ENCODE measurements around the gene FAM43B.

The FAM43B gene

DNA sequence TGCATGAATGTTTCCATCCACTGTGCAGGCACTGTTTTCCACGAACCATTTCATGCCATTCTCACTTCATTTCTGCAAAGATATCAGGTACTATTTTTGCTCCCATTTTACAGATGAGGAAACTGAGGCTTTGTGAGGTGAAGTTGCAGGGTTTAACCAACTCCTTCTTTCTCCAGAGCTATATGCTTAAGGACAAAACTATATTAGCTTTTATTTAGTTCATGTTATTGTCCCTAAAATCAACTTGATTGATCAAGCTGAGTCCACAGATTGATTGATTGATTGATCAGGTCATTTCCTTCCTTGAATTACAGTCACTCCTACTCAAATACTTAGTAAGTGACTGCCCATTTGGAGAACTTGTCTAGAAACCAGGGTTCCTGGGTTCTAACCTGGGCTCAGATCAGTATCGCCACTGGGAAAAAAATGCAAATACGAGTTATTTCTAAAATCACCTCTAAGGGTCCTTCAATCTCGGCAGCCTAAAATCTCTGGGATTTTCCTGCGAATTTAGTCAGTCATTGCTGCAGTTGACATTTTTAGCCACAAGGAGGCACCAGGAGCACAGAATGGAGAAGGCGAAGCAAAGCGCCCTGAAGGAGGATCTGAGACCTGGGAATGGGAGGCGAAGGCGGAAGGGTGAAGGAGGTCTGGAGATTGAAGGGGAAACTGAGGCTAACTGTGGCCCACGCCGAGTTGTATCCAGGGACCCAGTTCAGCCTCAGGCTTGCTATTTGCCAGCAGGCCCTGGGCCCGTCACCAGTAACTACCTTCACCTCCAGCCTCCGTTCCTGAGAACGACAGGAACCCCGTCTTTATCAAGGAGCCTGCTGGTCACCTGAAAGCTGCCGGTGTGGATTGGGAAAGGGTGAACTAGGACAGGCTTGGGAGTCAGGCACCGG is 30.2 kb upstream of the FAM43B start:
- no peak overlapping the region for H3K4me3 ChIP-seq (ENCODE audit: low read depth, low read length)
- in situ Hi-C loops (cut with HindIII; ENCODE audit: low sequenced_read_pairs): no loop called here
- TF ChIP-seq, protein P1, sequence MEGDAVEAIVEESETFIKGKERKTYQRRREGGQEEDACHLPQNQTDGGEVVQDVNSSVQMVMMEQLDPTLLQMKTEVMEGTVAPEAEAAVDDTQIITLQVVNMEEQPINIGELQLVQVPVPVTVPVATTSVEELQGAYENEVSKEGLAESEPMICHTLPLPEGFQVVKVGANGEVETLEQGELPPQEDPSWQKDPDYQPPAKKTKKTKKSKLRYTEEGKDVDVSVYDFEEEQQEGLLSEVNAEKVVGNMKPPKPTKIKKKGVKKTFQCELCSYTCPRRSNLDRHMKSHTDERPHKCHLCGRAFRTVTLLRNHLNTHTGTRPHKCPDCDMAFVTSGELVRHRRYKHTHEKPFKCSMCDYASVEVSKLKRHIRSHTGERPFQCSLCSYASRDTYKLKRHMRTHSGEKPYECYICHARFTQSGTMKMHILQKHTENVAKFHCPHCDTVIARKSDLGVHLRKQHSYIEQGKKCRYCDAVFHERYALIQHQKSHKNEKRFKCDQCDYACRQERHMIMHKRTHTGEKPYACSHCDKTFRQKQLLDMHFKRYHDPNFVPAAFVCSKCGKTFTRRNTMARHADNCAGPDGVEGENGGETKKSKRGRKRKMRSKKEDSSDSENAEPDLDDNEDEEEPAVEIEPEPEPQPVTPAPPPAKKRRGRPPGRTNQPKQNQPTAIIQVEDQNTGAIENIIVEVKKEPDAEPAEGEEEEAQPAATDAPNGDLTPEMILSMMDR (IDR thresholded peaks at IDR 0.05; ENCODE audit: low read depth, low read length, missing control alignments): peak; percentile 95
- peak; percentile 76 for DNase-seq (ENCODE audit: low read depth)

DNA sequence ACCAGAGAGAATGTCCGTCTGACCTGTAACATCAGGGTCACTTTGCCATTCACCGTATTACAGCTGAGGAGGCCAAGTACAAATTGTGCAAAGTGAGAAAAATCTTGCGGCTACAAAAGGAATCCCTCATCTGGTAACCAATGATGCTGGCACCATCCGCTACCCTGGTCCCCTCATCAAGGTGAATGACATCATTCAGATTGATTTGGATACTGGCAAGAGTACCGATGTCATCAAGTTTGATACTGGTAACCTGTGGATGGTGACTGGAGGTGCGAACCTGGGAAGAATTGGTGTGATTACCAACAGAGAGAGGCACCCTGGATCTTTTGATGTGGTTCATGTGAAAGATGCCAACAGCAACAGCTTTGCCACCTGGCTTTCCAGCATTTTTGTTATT is 26.1 kb upstream of the FAM43B start:
- TF ChIP-seq, protein P1 (IDR thresholded peaks at IDR 0.05; ENCODE audit: low read depth, low read length, missing control alignments): no peak
- no peak for DNase-seq (ENCODE audit: low read depth)
- no peak overlapping the region for H3K4me3 ChIP-seq (ENCODE audit: low read depth, low read length)
- in situ Hi-C loops (cut with HindIII; ENCODE audit: low sequenced_read_pairs): loop anchor here (25.0 kb wide), 1 partner anchor 111 kb away; the partner anchor contains the start of gene PINK1

GRCh38 chr1:20528221-20528620 is 24.2 kb upstream of the FAM43B start:
- TF ChIP-seq, protein P1 (IDR thresholded peaks at IDR 0.05; ENCODE audit: low read depth, low read length, missing control alignments): no peak
- no peak overlapping the region for H3K4me3 ChIP-seq (ENCODE audit: low read depth, low read length)
- in situ Hi-C loops (cut with HindIII; ENCODE audit: low sequenced_read_pairs): loop anchor here (25.0 kb wide), 1 partner anchor 109 kb away; the partner anchor contains the start of gene PINK1
- DNase-seq (ENCODE audit: low read depth): no peak

DNA sequence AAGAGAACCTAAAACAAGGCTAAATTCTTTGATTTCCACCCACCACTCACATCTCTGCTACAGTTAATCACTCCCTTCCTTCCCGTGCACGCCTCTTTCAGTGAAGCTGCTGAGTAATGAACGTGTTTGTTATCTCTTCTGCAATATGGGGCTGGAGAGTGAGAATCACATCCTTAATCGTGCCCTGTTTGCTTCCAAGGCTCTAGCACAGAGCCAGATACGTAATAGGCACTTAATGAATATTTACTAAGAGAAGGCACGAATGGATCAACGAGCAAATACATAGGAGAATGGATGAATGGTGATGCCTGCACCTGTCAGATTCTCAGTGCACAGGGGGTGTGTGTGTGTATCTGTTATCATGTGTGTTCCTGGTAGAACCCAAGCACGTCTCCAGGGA is 22.1 kb upstream of the FAM43B start:
- in situ Hi-C loops (cut with HindIII; ENCODE audit: low sequenced_read_pairs): loop anchor here (25.0 kb wide), 1 partner anchor 107 kb away; the partner anchor contains the start of gene PINK1
- DNase-seq (ENCODE audit: low read depth): no peak
- no peak overlapping the region for H3K4me3 ChIP-seq (ENCODE audit: low read depth, low read length)
- TF ChIP-seq, protein P1 (IDR thresholded peaks at IDR 0.05; ENCODE audit: low read depth, low read length, missing control alignments): no peak

- no peak for DNase-seq (ENCODE audit: low read depth)
- TF ChIP-seq, protein P1 (IDR thresholded peaks at IDR 0.05; ENCODE audit: low read depth, low read length, missing control alignments): no peak
- H3K4me3 ChIP-seq (ENCODE audit: low read depth, low read length): no peak overlapping the region
- in situ Hi-C loops (cut with HindIII; ENCODE audit: low sequenced_read_pairs): loop anchor here (25.0 kb wide), 1 partner anchor 106 kb away; the partner anchor contains the start of gene PINK1
These were observed 21.5 kb upstream of the FAM43B start for GRCh38 chr1:20530901-20531300.

DNA sequence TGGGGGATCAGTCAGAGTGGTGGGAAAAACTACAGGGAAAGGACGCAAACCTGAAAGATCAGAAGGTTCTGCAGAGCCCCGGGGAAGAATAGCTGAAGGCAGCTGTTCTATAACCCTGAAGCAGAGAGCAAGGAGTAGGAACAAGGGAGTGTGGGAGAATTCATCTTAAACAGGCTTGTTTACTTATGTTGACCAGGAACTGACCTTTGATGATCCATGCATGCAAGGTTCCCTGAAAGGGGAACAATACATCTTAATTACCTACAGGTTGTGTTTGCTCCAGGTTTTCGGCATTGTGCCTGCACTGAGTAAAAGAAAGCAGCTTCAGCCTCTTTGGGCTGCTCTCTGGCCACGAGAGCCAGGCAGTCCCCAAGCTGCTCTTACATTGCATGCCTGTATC is 18.7 kb upstream of the FAM43B start:
- in situ Hi-C loops (cut with HindIII; ENCODE audit: low sequenced_read_pairs): loop anchor here (25.0 kb wide), 1 partner anchor 104 kb away; the partner anchor contains the start of gene PINK1
- no peak overlapping the region for H3K4me3 ChIP-seq (ENCODE audit: low read depth, low read length)
- TF ChIP-seq, protein P1 (IDR thresholded peaks at IDR 0.05; ENCODE audit: low read depth, low read length, missing control alignments): no peak
- DNase-seq (ENCODE audit: low read depth): no peak
